Measurements from ENCODE around the gene HSPB6. TPM values are rescaled to one million over a fixed set of nuclear protein-coding genes. Genes with fewer than 3 reads are reported as not detected.
"Not testable (repeated sequence)": the region's sequence is repeated elsewhere in the genome, so short reads cannot be mapped to it uniquely, and the experiment has no call there.

HSPB6 gene
- total RNA-seq, 1 experiment from 2014 or later: 0.29 TPM

- DNase-seq (ENCODE audit: low read depth): no peak
These were observed 24.2 kb downstream of the HSPB6 start for GRCh38 chr19:35732540-35733179.

- DNase-seq (ENCODE audit: low read depth): no peak
These were observed 24.9 kb downstream of the HSPB6 start for GRCh38 chr19:35731779-35732405.

- no peak for DNase-seq (ENCODE audit: low read depth)
These were observed 25.5 kb downstream of the HSPB6 start for GRCh38 chr19:35731353-35731752.

- DNase-seq (ENCODE audit: low read depth): no peak
These were observed 26.5 kb downstream of the HSPB6 start for GRCh38 chr19:35730326-35730725.

- no peak for DNase-seq (ENCODE audit: low read depth)
These were observed 27.1 kb downstream of the HSPB6 start for GRCh38 chr19:35729763-35730162.

- DNase-seq (ENCODE audit: low read depth): no peak
These were observed 27.8 kb downstream of the HSPB6 start for GRCh38 chr19:35729021-35729420.

GRCh38 chr19:35727956-35728706 lies 28.7 kb downstream of the HSPB6 start:
- DNase-seq (ENCODE audit: low read depth): no peak

GRCh38 chr19:35727053-35727955 lies 29.5 kb downstream of the HSPB6 start:
- DNase-seq (ENCODE audit: low read depth): no peak

- DNase-seq (ENCODE audit: low read depth): no peak
These were observed 31.5 kb downstream of the HSPB6 start for GRCh38 chr19:35725216-35725861.

- DNase-seq (ENCODE audit: low read depth): no peak
These were observed 32.3 kb downstream of the HSPB6 start for GRCh38 chr19:35724560-35724959.

- DNase-seq (ENCODE audit: low read depth): not testable (repeated sequence)
These were observed 32.7 kb downstream of the HSPB6 start for GRCh38 chr19:35724132-35724531.

- no peak for DNase-seq (ENCODE audit: low read depth)
These were observed 33.2 kb downstream of the HSPB6 start for GRCh38 chr19:35723671-35724070.

- no peak for DNase-seq (ENCODE audit: low read depth)
These were observed 33.9 kb downstream of the HSPB6 start for GRCh38 chr19:35722897-35723296.

- DNase-seq (ENCODE audit: low read depth): no peak
These were observed 34.4 kb downstream of the HSPB6 start for GRCh38 chr19:35722461-35722860.

- DNase-seq (ENCODE audit: low read depth): no peak
These were observed 35.5 kb downstream of the HSPB6 start for GRCh38 chr19:35721374-35721773.

- DNase-seq (ENCODE audit: low read depth): no peak
These were observed 36.2 kb downstream of the HSPB6 start for GRCh38 chr19:35720648-35721047.

- no peak for DNase-seq (ENCODE audit: low read depth)
These were observed 36.7 kb downstream of the HSPB6 start for GRCh38 chr19:35720163-35720524.

- DNase-seq (ENCODE audit: low read depth): no peak
These were observed 37.2 kb downstream of the HSPB6 start for GRCh38 chr19:35719402-35720162.

- peak; percentile 12 for DNase-seq (ENCODE audit: low read depth)
These were observed 38.3 kb downstream of the HSPB6 start for GRCh38 chr19:35718345-35719041.

All from LHCN-M2 (cell line).